Keratinocyte (primary cell): Measurements from ENCODE around the gene NCOA7. TPM values are rescaled to one million over a fixed set of nuclear protein-coding genes. Genes with fewer than 3 reads are reported as not detected.

ENCODE experiments used
- DNase-seq: peaks from one replicate; pipeline ENCODE4 v3.0.0-alpha.2; 2011; ENCODE audit warnings: low read depth, missing footprints, low spot score
- FAIRE-seq: peaks from 2 replicates; lab custom pipeline; 2011; peaks lifted over from hg19 to GRCh38; lab: Jason Lieb, UNC
- H2AFZ ChIP-seq: 2 replicates; pipeline ENCODE4 v1.6.0; 2012; ENCODE audit warnings: low read length, control low read depth, inconsistent platforms; ENCODE audit not compliant: control insufficient read depth
- H3K27ac ChIP-seq: 2 replicates; pipeline ENCODE4 v1.5.1; 2011; ENCODE audit warnings: low read length; ENCODE audit not compliant: control insufficient read depth, insufficient read depth
- H3K27me3 ChIP-seq: 3 replicates; pipeline ENCODE4 v1.6.0; 2011; ENCODE audit warnings: low read length; ENCODE audit not compliant: control insufficient read depth, insufficient read depth; ENCODE audit errors: extremely low read depth
- H3K36me3 ChIP-seq, 2 experiments: 2 replicates in 1 of 2; 3 replicates in 1 of 2; pipeline ENCODE4 v1.5.1; 2011; ENCODE audit warnings: low read length in 2 of 2, mild to moderate bottlenecking in 1 of 2; ENCODE audit not compliant: control insufficient read depth in 2 of 2, insufficient read depth in 2 of 2; ENCODE audit errors: extremely low read depth in 1 of 2
- H3K4me1 ChIP-seq: 3 replicates; pipeline ENCODE4 v1.5.1; 2011; ENCODE audit warnings: low read length; ENCODE audit not compliant: control insufficient read depth, insufficient read depth; ENCODE audit errors: extremely low read depth
- H3K4me2 ChIP-seq: 3 replicates; pipeline ENCODE4 v1.6.0; 2011; ENCODE audit warnings: low read depth, low read length; ENCODE audit not compliant: control insufficient read depth, insufficient read depth; ENCODE audit errors: extremely low read depth
- H3K4me3 ChIP-seq, 3 experiments: fragments of 200-600 bp in 1 of 3; sonication (generic) in 1 of 3; 2 replicates in 2 of 3; 3 replicates in 1 of 3; pipeline ENCODE4 v1.5.1; 2011 to 2016; ENCODE audit warnings: low read length in 3 of 3, mild to moderate bottlenecking in 3 of 3, control low read depth in 2 of 3, inconsistent platforms in 1 of 3, low read depth in 1 of 3, mixed read lengths in 1 of 3, mixed run types in 1 of 3, moderate library complexity in 1 of 3; ENCODE audit not compliant: control insufficient read depth in 2 of 3, insufficient read depth in 2 of 3; ENCODE audit errors: extremely low read depth in 1 of 3
- H3K79me2 ChIP-seq: 2 replicates; pipeline ENCODE4 v1.6.0; 2012; ENCODE audit warnings: low read length; ENCODE audit not compliant: control insufficient read depth, insufficient read depth
- H3K9ac ChIP-seq: 3 replicates; pipeline ENCODE4 v1.6.0; 2011; ENCODE audit warnings: low read length; ENCODE audit not compliant: control insufficient read depth, insufficient read depth; ENCODE audit errors: extremely low read depth
- H3K9me1 ChIP-seq: 3 replicates; pipeline ENCODE4 v1.6.0; 2011; ENCODE audit warnings: low read length; ENCODE audit not compliant: control insufficient read depth, insufficient read depth; ENCODE audit errors: extremely low read depth
- H3K9me3 ChIP-seq: 2 replicates; pipeline ENCODE4 v1.5.1; 2012; ENCODE audit warnings: low read depth, low read length; ENCODE audit not compliant: control insufficient read depth
- H4K20me1 ChIP-seq: 3 replicates; pipeline ENCODE4 v1.6.0; 2011; ENCODE audit warnings: low read length; ENCODE audit not compliant: control insufficient read depth, insufficient read depth; ENCODE audit errors: extremely low read depth
- CTCF ChIP-seq, 3 experiments: IDR thresholded peaks in 1 of 3; conservative IDR thresholded peaks in 1 of 3; optimal IDR thresholded peaks in 1 of 3; 2 replicates in 2 of 3; 3 replicates in 1 of 3; pipeline versions ENCODE3 to v1.5.1; 2011; ENCODE audit warnings: low read length in 3 of 3, mild to moderate bottlenecking in 3 of 3, moderate library complexity in 2 of 3, control low read depth in 1 of 3, inconsistent platforms in 1 of 3; ENCODE audit not compliant: insufficient read depth in 2 of 3; ENCODE audit errors: extremely low read depth in 1 of 3
- EZH2 ChIP-seq: IDR thresholded peaks from one replicate; pipeline ENCODE4 v1.6.1; 2012; ENCODE audit warnings: inconsistent platforms, mild to moderate bottlenecking, low read length, moderate library complexity
- dilution Hi-C: fragments of 300-500 bp; cut with MboI; formaldehyde crosslinking; loops from one replicate; pipeline ENCODE4 v1.7.0; 2020; ENCODE audit warnings: low sequenced_read_pairs; ENCODE audit not compliant: extremely low pct_ligation_motif_present
- polyA plus RNA-seq, 5 experiments: library from polyadenylated mRNA; depleted of rRNA in 3 of 5; stranded (reverse) in 3 of 5; stranded (forward) in 1 of 5; unstranded in 1 of 5; fragments of >200 nt; gene quantifications; 1 replicate in 1 of 5; 2 replicates in 3 of 5; 3 replicates in 1 of 5; pipeline versions ENCODE4 v1.2.1 to v1.2.3, GENCODE V29; 2011 to 2012; ENCODE audit warnings: missing spikeins in 2 of 5, low read depth in 1 of 5, low replicate concordance in 1 of 5

NCOA7 gene
- polyA plus RNA-seq, 1 donor (not counting 4 experiments of a cell fraction or from before 2014, with no cell fraction given): 20.5 TPM

DNA sequence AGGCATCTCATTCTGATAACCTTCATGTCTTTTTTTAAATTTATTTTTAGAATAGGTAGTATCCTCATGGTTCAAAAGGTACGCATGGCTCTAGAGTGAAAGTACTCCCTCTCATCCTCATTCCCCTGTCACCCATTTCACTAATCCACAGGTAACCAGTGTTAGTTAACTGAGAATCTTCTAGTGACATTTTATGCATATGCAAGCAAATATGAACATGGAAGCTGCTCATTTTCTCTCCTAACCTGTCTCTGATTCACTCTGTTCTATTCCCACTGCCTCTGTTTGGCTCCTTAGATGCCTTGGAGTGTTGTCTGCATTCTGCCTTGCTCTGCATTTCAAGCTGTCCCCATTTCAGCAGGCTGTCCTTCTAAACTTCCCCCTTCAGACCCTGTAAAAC, 4.5 kb downstream of the NCOA7 start:
- Histone ChIP-seq H3K9me1 (no peaks in the 10 kb centered on the region), H2AFZ (no peak overlapping the region), H3K4me3 (no peak overlapping the region), H4K20me1 (no peaks in the 10 kb centered on the region), H3K36me3 (no peaks in the 10 kb centered on the region), H3K27ac (no peak overlapping the region), H3K9me3 (no peaks in the 10 kb centered on the region), H3K4me2 (no peak overlapping the region), H3K9ac (no peak overlapping the region), H3K4me1 (peaks cover 35% of the 10 kb centered on the region), H3K79me2 (peaks cover 5% of the 10 kb centered on the region), H3K27me3 (no peaks in the 10 kb centered on the region)
- TF ChIP-seq EZH2 (no peak), CTCF (optimal IDR thresholded peaks at IDR 0.05 in 1 of 3, IDR thresholded peaks at IDR 0.05 in 1 of 3, conservative IDR thresholded peaks at IDR 0.05 in 1 of 3; ENCODE audit: extremely low read depth in 1 of 3, insufficient read depth in 2 of 3, low read length in 3 of 3) (no peak)
- no peak for DNase-seq
- dilution Hi-C loops: no loop called here
- no peak for FAIRE-seq

GRCh38 chr6:125797120-125797885, 6.5 kb downstream of the NCOA7 start:
- DNase-seq: no peak
- Histone ChIP-seq H2AFZ (no peak overlapping the region), H3K9me1 (no peaks in the 10 kb centered on the region), H4K20me1 (no peaks in the 10 kb centered on the region), H3K27me3 (no peaks in the 10 kb centered on the region), H3K9me3 (no peaks in the 10 kb centered on the region), H3K4me2 (no peak overlapping the region), H3K36me3 (no peaks in the 10 kb centered on the region), H3K4me3 (no peak overlapping the region), H3K27ac (no peak overlapping the region), H3K79me2 (peaks cover 5% of the 10 kb centered on the region), H3K9ac (no peak overlapping the region), H3K4me1 (peaks cover 29% of the 10 kb centered on the region)
- dilution Hi-C loops: no loop called here
- TF ChIP-seq EZH2 (no peak), CTCF (optimal IDR thresholded peaks at IDR 0.05 in 1 of 3, IDR thresholded peaks at IDR 0.05 in 1 of 3, conservative IDR thresholded peaks at IDR 0.05 in 1 of 3; ENCODE audit: extremely low read depth in 1 of 3, insufficient read depth in 2 of 3, low read length in 3 of 3) (no peak)
- FAIRE-seq: no peak
